MM.1S (cell line): Measurements from ENCODE around the gene PODNL1.

Experiments used
- CTCF ChIP-seq: fragments of 300-600 bp; sonication (generic); IDR thresholded peaks from 2 replicates; pipeline ENCODE4 v1.5.1; 2016; ENCODE audit warnings: antibody characterized with exemption, low read length, mixed read lengths
- EZH2 ChIP-seq: fragments of 300-600 bp; sonication (generic); optimal IDR thresholded peaks from 2 replicates; pipeline ENCODE3; 2017; ENCODE audit warnings: low read depth, mild to moderate bottlenecking, antibody characterized with exemption, low read length, mixed read lengths
- EZH2phosphoT487 ChIP-seq: fragments of 300-600 bp; sonication (generic); IDR thresholded peaks from 2 replicates; pipeline ENCODE4 v1.6.1; 2018; ENCODE audit warnings: antibody characterized with exemption, low read length

- TF ChIP-seq CTCF: no peak
- no peak for TF ChIP-seq EZH2
- no peak for TF ChIP-seq EZH2phosphoT487
Observed at GRCh38 chr19:13920940-13921747, 17.1 kb downstream of the PODNL1 start.
